Keratinocyte (primary cell): ENCODE measurements around the gene TMF1. TPM values are rescaled to one million over a fixed set of nuclear protein-coding genes. Genes with fewer than 3 reads are reported as not detected.

ENCODE experiments used
- DNase-seq: peaks from one replicate; pipeline ENCODE4 v3.0.0-alpha.2; 2011; ENCODE audit warnings: low read depth, missing footprints, low spot score
- FAIRE-seq: peaks from 2 replicates; lab custom pipeline; 2011; peaks lifted over from hg19 to GRCh38; lab: Jason Lieb, UNC
- H2AFZ ChIP-seq: 2 replicates; pipeline ENCODE4 v1.6.0; 2012; ENCODE audit warnings: low read length, control low read depth, inconsistent platforms; ENCODE audit not compliant: control insufficient read depth
- H3K27ac ChIP-seq: 2 replicates; pipeline ENCODE4 v1.5.1; 2011; ENCODE audit warnings: low read length; ENCODE audit not compliant: control insufficient read depth, insufficient read depth
- H3K27me3 ChIP-seq: 3 replicates; pipeline ENCODE4 v1.6.0; 2011; ENCODE audit warnings: low read length; ENCODE audit not compliant: control insufficient read depth, insufficient read depth; ENCODE audit errors: extremely low read depth
- H3K36me3 ChIP-seq, 2 experiments: 2 replicates in 1 of 2; 3 replicates in 1 of 2; pipeline ENCODE4 v1.5.1; 2011; ENCODE audit warnings: low read length in 2 of 2, mild to moderate bottlenecking in 1 of 2; ENCODE audit not compliant: control insufficient read depth in 2 of 2, insufficient read depth in 2 of 2; ENCODE audit errors: extremely low read depth in 1 of 2
- H3K4me1 ChIP-seq: 3 replicates; pipeline ENCODE4 v1.5.1; 2011; ENCODE audit warnings: low read length; ENCODE audit not compliant: control insufficient read depth, insufficient read depth; ENCODE audit errors: extremely low read depth
- H3K4me2 ChIP-seq: 3 replicates; pipeline ENCODE4 v1.6.0; 2011; ENCODE audit warnings: low read depth, low read length; ENCODE audit not compliant: control insufficient read depth, insufficient read depth; ENCODE audit errors: extremely low read depth
- H3K4me3 ChIP-seq, 3 experiments: fragments of 200-600 bp in 1 of 3; sonication (generic) in 1 of 3; 2 replicates in 2 of 3; 3 replicates in 1 of 3; pipeline ENCODE4 v1.5.1; 2011 to 2016; ENCODE audit warnings: low read length in 3 of 3, mild to moderate bottlenecking in 3 of 3, control low read depth in 2 of 3, inconsistent platforms in 1 of 3, low read depth in 1 of 3, mixed read lengths in 1 of 3, mixed run types in 1 of 3, moderate library complexity in 1 of 3; ENCODE audit not compliant: control insufficient read depth in 2 of 3, insufficient read depth in 2 of 3; ENCODE audit errors: extremely low read depth in 1 of 3
- H3K79me2 ChIP-seq: 2 replicates; pipeline ENCODE4 v1.6.0; 2012; ENCODE audit warnings: low read length; ENCODE audit not compliant: control insufficient read depth, insufficient read depth
- H3K9ac ChIP-seq: 3 replicates; pipeline ENCODE4 v1.6.0; 2011; ENCODE audit warnings: low read length; ENCODE audit not compliant: control insufficient read depth, insufficient read depth; ENCODE audit errors: extremely low read depth
- H3K9me1 ChIP-seq: 3 replicates; pipeline ENCODE4 v1.6.0; 2011; ENCODE audit warnings: low read length; ENCODE audit not compliant: control insufficient read depth, insufficient read depth; ENCODE audit errors: extremely low read depth
- H3K9me3 ChIP-seq: 2 replicates; pipeline ENCODE4 v1.5.1; 2012; ENCODE audit warnings: low read depth, low read length; ENCODE audit not compliant: control insufficient read depth
- H4K20me1 ChIP-seq: 3 replicates; pipeline ENCODE4 v1.6.0; 2011; ENCODE audit warnings: low read length; ENCODE audit not compliant: control insufficient read depth, insufficient read depth; ENCODE audit errors: extremely low read depth
- CTCF ChIP-seq, 3 experiments: IDR thresholded peaks in 1 of 3; conservative IDR thresholded peaks in 1 of 3; optimal IDR thresholded peaks in 1 of 3; 2 replicates in 2 of 3; 3 replicates in 1 of 3; pipeline versions ENCODE3 to v1.5.1; 2011; ENCODE audit warnings: low read length in 3 of 3, mild to moderate bottlenecking in 3 of 3, moderate library complexity in 2 of 3, control low read depth in 1 of 3, inconsistent platforms in 1 of 3; ENCODE audit not compliant: insufficient read depth in 2 of 3; ENCODE audit errors: extremely low read depth in 1 of 3
- EZH2 ChIP-seq: IDR thresholded peaks from one replicate; pipeline ENCODE4 v1.6.1; 2012; ENCODE audit warnings: inconsistent platforms, mild to moderate bottlenecking, low read length, moderate library complexity
- dilution Hi-C: fragments of 300-500 bp; cut with MboI; formaldehyde crosslinking; loops from one replicate; pipeline ENCODE4 v1.7.0; 2020; ENCODE audit warnings: low sequenced_read_pairs; ENCODE audit not compliant: extremely low pct_ligation_motif_present
- polyA plus RNA-seq, 5 experiments: library from polyadenylated mRNA; depleted of rRNA in 3 of 5; stranded (reverse) in 3 of 5; stranded (forward) in 1 of 5; unstranded in 1 of 5; fragments of >200 nt; gene quantifications; 1 replicate in 1 of 5; 2 replicates in 3 of 5; 3 replicates in 1 of 5; pipeline versions ENCODE4 v1.2.1 to v1.2.3, GENCODE V29; 2011 to 2012; ENCODE audit warnings: missing spikeins in 2 of 5, low read depth in 1 of 5, low replicate concordance in 1 of 5

TMF1 gene
- polyA plus RNA-seq, 1 donor (not counting 4 experiments of a cell fraction or from before 2014, with no cell fraction given) = 13.7 TPM

GRCh38 chr3:69092030-69092516 lies 39.9 kb upstream of the TMF1 start:
- TF ChIP-seq EZH2 = no peak
- peaks cover 8 to 9% of the 10 kb centered on the region in 2 experiments for H3K36me3 ChIP-seq
- dilution Hi-C loops = no loop called here
- H3K27ac ChIP-seq = peak overlapping the region; percentile 19
- H3K9me3 ChIP-seq = no peaks in the 10 kb centered on the region
- peak overlapping the region; percentile 25 for H3K4me2 ChIP-seq
- peaks cover 51% of the 10 kb centered on the region for H3K4me1 ChIP-seq
- FAIRE-seq = peak; percentile 67
- H3K79me2 ChIP-seq = peaks cover 60% of the 10 kb centered on the region
- no peaks in the 10 kb centered on the region for H3K27me3 ChIP-seq
- no peak overlapping the region for H3K4me3 ChIP-seq
- no peak overlapping the region for H3K9ac ChIP-seq
- H2AFZ ChIP-seq = no peak overlapping the region
- DNase-seq = no peak
- H4K20me1 ChIP-seq = no peaks in the 10 kb centered on the region
- no peaks in the 10 kb centered on the region for H3K9me1 ChIP-seq

GRCh38 chr3:69091389-69092029 lies 39.4 kb upstream of the TMF1 start:
- dilution Hi-C loops = no loop called here
- TF ChIP-seq EZH2 = no peak
- Histone ChIP-seq H3K36me3 (peaks cover 8 to 9% of the 10 kb centered on the region in 2 experiments), H2AFZ (no peak overlapping the region), H4K20me1 (no peaks in the 10 kb centered on the region), H3K9me1 (no peaks in the 10 kb centered on the region), H3K9me3 (no peaks in the 10 kb centered on the region), H3K4me2 (peak overlapping the region; percentile 25), H3K27ac (no peak overlapping the region), H3K4me1 (peaks cover 56% of the 10 kb centered on the region), H3K79me2 (peaks cover 61% of the 10 kb centered on the region), H3K27me3 (no peaks in the 10 kb centered on the region), H3K9ac (no peak overlapping the region), H3K4me3 (no peak overlapping the region)
- DNase-seq (no peak), FAIRE-seq (no peak)

GRCh38 chr3:69090021-69090420 lies 37.9 kb upstream of the TMF1 start:
- peaks cover 7 to 8% of the 10 kb centered on the region in 2 experiments for H3K36me3 ChIP-seq
- H3K4me2 ChIP-seq = peak overlapping the region; percentile 80
- DNase-seq (no peak), FAIRE-seq (peak; percentile 83)
- no peaks in the 10 kb centered on the region for H3K9me3 ChIP-seq
- H3K9ac ChIP-seq = peak overlapping the region; percentile 45
- dilution Hi-C loops = no loop called here
- peak overlapping the region in 2 of 3 experiments; percentile 15 to 49 for H3K4me3 ChIP-seq
- H3K4me1 ChIP-seq = peaks cover 64% of the 10 kb centered on the region
- no peak overlapping the region for H2AFZ ChIP-seq
- H3K9me1 ChIP-seq = no peaks in the 10 kb centered on the region
- H3K27me3 ChIP-seq = no peaks in the 10 kb centered on the region
- H3K27ac ChIP-seq = peak overlapping the region; percentile 60
- TF ChIP-seq CTCF (optimal IDR thresholded peaks at IDR 0.05 in 1 of 3, IDR thresholded peaks at IDR 0.05 in 1 of 3, conservative IDR thresholded peaks at IDR 0.05 in 1 of 3; ENCODE audit: extremely low read depth in 1 of 3, insufficient read depth in 2 of 3, low read length in 3 of 3) (no peak), EZH2 (no peak)
- no peaks in the 10 kb centered on the region for H4K20me1 ChIP-seq
- H3K79me2 ChIP-seq = peaks cover 64% of the 10 kb centered on the region
